Measurements from ENCODE around the gene TMEM214.
A peak's percentile ranks its signal among the peaks of the same experiment; 100 is the strongest.

The TMEM214 gene

DNA sequence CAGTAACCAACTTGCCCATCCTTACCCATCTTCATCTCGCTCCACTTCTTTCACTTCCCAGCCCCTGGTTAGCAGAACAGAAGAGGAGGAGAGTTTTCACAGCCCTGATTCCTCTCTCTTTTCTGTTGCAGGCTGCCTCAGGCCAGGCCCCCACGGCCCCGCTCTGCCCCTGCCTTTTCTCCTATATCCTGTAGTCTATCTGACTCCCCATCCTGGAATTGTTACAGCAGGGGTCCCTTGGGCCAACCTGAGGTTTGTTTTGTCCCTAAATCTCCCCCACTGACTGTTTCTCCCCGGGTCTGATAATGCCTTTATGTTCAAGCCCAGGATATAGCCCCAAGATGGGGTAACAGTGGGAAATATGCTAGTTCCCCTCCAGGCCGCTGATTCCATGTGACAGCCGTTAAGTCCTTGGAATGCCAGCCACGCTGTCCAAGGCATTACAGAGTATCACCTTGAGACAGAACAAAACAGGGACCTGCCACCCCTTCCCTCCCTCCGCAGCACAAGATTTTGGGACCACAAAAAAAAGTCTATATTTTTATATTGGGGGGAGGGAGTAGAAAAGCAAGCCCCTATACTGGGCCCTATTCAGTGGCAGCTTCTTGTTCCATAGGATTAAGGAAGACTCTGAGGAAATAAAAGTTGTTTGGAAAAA is 37.3 kb downstream of the TMEM214 start:
- H3K79me2 ChIP-seq (ENCODE audit: insufficient read depth, low read length) = peaks cover 13% of the 10 kb centered on the region; the same call in 1 of the 2 replicates
- no peaks in the 10 kb centered on the region for H3K27me3 ChIP-seq (ENCODE audit: insufficient read depth, low read length)
- H3F3A ChIP-seq (ENCODE audit: insufficient read depth, low read length) = no peaks in the 10 kb centered on the region
- H3K4me2 ChIP-seq (ENCODE audit: low read length) = peak overlapping the region; percentile 90
- H3K9ac ChIP-seq (ENCODE audit: low read length) = peak overlapping the region; percentile 88
- no peak overlapping the region for H3K27ac ChIP-seq (ENCODE audit: low read depth, low read length, poor library complexity, severe bottlenecking)
- H3K9me2 ChIP-seq (ENCODE audit: low read depth, low read length) = no peaks in the 10 kb centered on the region
- H3K4me1 ChIP-seq (ENCODE audit: insufficient read depth, low read length, severe bottlenecking) = peaks cover 40% of the 10 kb centered on the region
- H4K20me1 ChIP-seq (ENCODE audit: insufficient read depth, low read length) = no peaks in the 10 kb centered on the region
- peaks cover 45% of the 10 kb centered on the region for H3K36me3 ChIP-seq (ENCODE audit: insufficient read depth, low read length)
- TF ChIP-seq, protein P1, sequence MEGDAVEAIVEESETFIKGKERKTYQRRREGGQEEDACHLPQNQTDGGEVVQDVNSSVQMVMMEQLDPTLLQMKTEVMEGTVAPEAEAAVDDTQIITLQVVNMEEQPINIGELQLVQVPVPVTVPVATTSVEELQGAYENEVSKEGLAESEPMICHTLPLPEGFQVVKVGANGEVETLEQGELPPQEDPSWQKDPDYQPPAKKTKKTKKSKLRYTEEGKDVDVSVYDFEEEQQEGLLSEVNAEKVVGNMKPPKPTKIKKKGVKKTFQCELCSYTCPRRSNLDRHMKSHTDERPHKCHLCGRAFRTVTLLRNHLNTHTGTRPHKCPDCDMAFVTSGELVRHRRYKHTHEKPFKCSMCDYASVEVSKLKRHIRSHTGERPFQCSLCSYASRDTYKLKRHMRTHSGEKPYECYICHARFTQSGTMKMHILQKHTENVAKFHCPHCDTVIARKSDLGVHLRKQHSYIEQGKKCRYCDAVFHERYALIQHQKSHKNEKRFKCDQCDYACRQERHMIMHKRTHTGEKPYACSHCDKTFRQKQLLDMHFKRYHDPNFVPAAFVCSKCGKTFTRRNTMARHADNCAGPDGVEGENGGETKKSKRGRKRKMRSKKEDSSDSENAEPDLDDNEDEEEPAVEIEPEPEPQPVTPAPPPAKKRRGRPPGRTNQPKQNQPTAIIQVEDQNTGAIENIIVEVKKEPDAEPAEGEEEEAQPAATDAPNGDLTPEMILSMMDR (IDR thresholded peaks at IDR 0.05; ENCODE audit: low read length) = no peak
- no peak for TF ChIP-seq EZH2 (IDR thresholded peaks at IDR 0.05; ENCODE audit: borderline replicate concordance, low read length)
- H3K4me3 ChIP-seq (ENCODE audit: low read depth, low read length, poor library complexity, severe bottlenecking) = peak overlapping the region; percentile 97
- H3K9me3 ChIP-seq (ENCODE audit: low read length) = no peaks in the 10 kb centered on the region
- H2AFZ ChIP-seq (ENCODE audit: low read length) = no peak overlapping the region

DNA sequence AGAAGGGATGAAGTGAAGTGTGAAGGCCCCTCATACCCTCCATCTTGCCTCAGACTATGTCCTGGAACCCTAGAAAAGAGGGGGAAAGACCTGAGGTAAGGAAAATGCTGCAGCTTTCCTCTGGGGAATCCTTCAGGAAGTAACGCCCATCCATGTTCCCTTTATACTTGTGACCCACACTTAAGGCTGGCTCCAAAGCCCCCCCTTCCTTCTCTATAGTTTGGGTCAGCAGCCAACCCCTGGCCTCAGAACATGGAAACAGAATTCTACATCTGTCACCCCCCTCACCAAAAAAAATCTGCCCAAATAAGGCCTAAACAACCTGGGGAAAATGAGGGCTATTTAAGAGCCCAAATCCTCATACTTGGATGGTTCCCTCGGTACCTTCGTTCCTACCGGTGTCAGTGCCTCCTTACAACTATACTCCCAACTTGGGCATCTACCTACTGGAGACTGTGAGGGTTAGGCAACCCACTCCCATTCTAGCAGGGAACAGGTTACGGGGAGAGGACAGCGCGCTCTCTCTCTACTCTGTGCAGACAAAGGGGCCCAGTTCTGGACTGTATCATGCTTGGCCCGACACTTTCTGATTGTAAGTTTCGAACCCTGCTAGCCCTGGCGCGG is 38.0 kb downstream of the TMEM214 start:
- Histone ChIP-seq H3K4me2 (ENCODE audit: low read length) (peak overlapping the region; percentile 90), H3K9me2 (ENCODE audit: low read depth, low read length) (no peaks in the 10 kb centered on the region), H2AFZ (ENCODE audit: low read length) (no peak overlapping the region), H3K4me3 (ENCODE audit: low read depth, low read length, poor library complexity, severe bottlenecking) (peak overlapping the region; percentile 97), H3K79me2 (ENCODE audit: insufficient read depth, low read length) (peaks cover 13% of the 10 kb centered on the region; the same call in 1 of the 2 replicates), H3K9me3 (ENCODE audit: low read length) (no peaks in the 10 kb centered on the region), H4K20me1 (ENCODE audit: insufficient read depth, low read length) (no peaks in the 10 kb centered on the region), H3K4me1 (ENCODE audit: insufficient read depth, low read length, severe bottlenecking) (peaks cover 47% of the 10 kb centered on the region), H3F3A (ENCODE audit: insufficient read depth, low read length) (no peaks in the 10 kb centered on the region), H3K27ac (ENCODE audit: low read depth, low read length, poor library complexity, severe bottlenecking) (no peak overlapping the region), H3K27me3 (ENCODE audit: insufficient read depth, low read length) (no peaks in the 10 kb centered on the region), H3K9ac (ENCODE audit: low read length) (peak overlapping the region; percentile 88), H3K36me3 (ENCODE audit: insufficient read depth, low read length) (peaks cover 38% of the 10 kb centered on the region; the same call in 1 of the 2 replicates)
- TF ChIP-seq EZH2 (IDR thresholded peaks at IDR 0.05; ENCODE audit: borderline replicate concordance, low read length) = no peak
- TF ChIP-seq, protein P1 (IDR thresholded peaks at IDR 0.05; ENCODE audit: low read length) = no peak

DNA sequence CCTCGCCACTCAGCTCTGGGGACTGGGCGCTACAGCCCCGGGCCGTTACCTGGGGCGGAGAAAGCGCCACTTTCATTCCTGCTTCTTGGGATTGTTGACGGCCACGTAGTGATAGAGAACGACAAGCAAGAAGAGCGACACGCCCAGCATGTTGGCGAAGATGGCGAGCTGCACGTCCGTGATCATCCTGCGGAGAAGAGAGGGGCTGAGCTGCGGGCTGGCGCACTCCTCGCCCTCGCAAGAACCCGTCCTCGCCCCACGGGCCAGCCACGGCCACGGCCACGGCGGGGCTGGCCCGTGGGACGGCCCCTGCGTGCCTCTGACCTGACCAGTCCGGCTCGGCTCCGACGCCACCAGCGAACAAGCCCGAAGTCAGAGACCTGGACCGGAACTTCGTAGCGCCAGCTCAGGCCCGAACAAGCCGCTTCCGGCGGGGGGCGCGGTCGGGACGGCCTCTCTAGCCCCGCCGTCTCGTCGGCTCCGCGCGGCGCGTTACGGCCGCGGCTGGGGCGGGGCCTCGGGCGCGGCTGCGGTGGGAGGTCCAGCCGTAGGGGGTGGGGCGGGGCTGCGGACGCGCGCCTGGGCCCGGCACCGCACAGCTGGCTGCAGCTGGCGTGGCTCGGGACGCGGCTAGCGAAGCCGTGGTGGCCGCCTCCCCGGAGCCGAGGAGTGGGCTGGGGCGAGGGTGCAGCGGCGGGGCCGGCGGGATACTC is 38.7 kb downstream of the TMEM214 start, which contains the start of gene OST4:
TSS of gene OST4 (minus strand) at position 378 of the 713 bp plus-strand sequence.
- Histone ChIP-seq H3K36me3 (ENCODE audit: insufficient read depth, low read length) (peaks cover 34% of the 10 kb centered on the region; the same call in 1 of the 2 replicates), H3K27me3 (ENCODE audit: insufficient read depth, low read length) (no peaks in the 10 kb centered on the region), H3K9me3 (ENCODE audit: low read length) (no peaks in the 10 kb centered on the region), H3K9ac (ENCODE audit: low read length) (peak within 1 kb of the TSS; percentile 88), H3K4me2 (ENCODE audit: low read length) (peak within 1 kb of the TSS; percentile 90), H3K4me1 (ENCODE audit: insufficient read depth, low read length, severe bottlenecking) (peaks cover 48% of the 10 kb centered on the region), H3K9me2 (ENCODE audit: low read depth, low read length) (no peaks in the 10 kb centered on the region), H3F3A (ENCODE audit: insufficient read depth, low read length) (no peaks in the 10 kb centered on the region), H3K4me3 (ENCODE audit: low read depth, low read length, poor library complexity, severe bottlenecking) (peak within 1 kb of the TSS; percentile 97), H3K27ac (ENCODE audit: low read depth, low read length, poor library complexity, severe bottlenecking) (peak within 1 kb of the TSS; percentile 29), H4K20me1 (ENCODE audit: insufficient read depth, low read length) (no peaks in the 10 kb centered on the region), H2AFZ (ENCODE audit: low read length) (no peak within 1 kb of the TSS), H3K79me2 (ENCODE audit: insufficient read depth, low read length) (peaks cover 13% of the 10 kb centered on the region; the same call in 1 of the 2 replicates)
- TF ChIP-seq, protein P1 (IDR thresholded peaks at IDR 0.05; ENCODE audit: low read length) = no peak
- no peak for TF ChIP-seq EZH2 (IDR thresholded peaks at IDR 0.05; ENCODE audit: borderline replicate concordance, low read length)

Data from OCI-LY1 (cell line).